ENCODE results near the gene MKKS. TPM values are rescaled to one million over a fixed set of nuclear protein-coding genes. Genes with fewer than 3 reads are reported as not detected.

Gene MKKS
- total and polyA plus RNA-seq, 2 of the 13 experiments (the other 11 are each of a cell fraction or from before 2014, with no cell fraction given), result 26.7 to 34.5 TPM

DNA sequence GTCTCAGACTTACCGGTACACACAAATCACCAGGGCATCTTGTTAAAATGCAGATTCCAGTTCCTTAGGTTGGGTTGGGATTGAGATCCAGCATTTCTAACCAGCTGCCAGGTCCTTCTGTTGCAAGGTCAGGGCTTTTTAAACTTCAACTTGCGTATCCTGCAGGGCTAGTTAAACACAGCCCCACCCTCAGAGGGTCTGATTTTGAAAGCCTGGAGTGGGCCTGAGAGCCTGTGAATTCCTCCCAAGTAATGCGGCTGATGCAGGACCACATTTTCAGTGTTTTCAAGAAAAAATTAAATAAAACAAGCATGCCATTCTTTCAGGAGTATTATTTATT lies 65.3 kb downstream of the MKKS start (continued):
- TF ChIP-seq, protein P1, sequence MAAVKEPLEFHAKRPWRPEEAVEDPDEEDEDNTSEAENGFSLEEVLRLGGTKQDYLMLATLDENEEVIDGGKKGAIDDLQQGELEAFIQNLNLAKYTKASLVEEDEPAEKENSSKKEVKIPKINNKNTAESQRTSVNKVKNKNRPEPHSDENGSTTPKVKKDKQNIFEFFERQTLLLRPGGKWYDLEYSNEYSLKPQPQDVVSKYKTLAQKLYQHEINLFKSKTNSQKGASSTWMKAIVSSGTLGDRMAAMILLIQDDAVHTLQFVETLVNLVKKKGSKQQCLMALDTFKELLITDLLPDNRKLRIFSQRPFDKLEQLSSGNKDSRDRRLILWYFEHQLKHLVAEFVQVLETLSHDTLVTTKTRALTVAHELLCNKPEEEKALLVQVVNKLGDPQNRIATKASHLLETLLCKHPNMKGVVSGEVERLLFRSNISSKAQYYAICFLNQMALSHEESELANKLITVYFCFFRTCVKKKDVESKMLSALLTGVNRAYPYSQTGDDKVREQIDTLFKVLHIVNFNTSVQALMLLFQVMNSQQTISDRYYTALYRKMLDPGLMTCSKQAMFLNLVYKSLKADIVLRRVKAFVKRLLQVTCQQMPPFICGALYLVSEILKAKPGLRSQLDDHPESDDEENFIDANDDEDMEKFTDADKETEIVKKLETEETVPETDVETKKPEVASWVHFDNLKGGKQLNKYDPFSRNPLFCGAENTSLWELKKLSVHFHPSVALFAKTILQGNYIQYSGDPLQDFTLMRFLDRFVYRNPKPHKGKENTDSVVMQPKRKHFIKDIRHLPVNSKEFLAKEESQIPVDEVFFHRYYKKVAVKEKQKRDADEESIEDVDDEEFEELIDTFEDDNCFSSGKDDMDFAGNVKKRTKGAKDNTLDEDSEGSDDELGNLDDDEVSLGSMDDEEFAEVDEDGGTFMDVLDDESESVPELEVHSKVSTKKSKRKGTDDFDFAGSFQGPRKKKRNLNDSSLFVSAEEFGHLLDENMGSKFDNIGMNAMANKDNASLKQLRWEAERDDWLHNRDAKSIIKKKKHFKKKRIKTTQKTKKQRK (IDR thresholded peaks at IDR 0.05; ENCODE audit: low read length), result no peak
- TF ChIP-seq BRD4 (CRISPR knock-in tag; IDR thresholded peaks at IDR 0.05), result peak; percentile 42; the same call in 1 of the 2 replicates
- no peak for TF ChIP-seq HMG20B (CRISPR knock-in tag; conservative IDR thresholded peaks at IDR 0.05)
- TF ChIP-seq CREM (IDR thresholded peaks at IDR 0.05), result no peak
- no peak for TF ChIP-seq CREM (CRISPR knock-in tag; IDR thresholded peaks at IDR 0.05)
- TF ChIP-seq JDP2 (CRISPR knock-in tag; IDR thresholded peaks at IDR 0.05; ENCODE audit: borderline replicate concordance), result no peak
- no peak for TF ChIP-seq NFKBIZ (CRISPR knock-in tag; IDR thresholded peaks at IDR 0.05)
- TF ChIP-seq, protein P2, sequence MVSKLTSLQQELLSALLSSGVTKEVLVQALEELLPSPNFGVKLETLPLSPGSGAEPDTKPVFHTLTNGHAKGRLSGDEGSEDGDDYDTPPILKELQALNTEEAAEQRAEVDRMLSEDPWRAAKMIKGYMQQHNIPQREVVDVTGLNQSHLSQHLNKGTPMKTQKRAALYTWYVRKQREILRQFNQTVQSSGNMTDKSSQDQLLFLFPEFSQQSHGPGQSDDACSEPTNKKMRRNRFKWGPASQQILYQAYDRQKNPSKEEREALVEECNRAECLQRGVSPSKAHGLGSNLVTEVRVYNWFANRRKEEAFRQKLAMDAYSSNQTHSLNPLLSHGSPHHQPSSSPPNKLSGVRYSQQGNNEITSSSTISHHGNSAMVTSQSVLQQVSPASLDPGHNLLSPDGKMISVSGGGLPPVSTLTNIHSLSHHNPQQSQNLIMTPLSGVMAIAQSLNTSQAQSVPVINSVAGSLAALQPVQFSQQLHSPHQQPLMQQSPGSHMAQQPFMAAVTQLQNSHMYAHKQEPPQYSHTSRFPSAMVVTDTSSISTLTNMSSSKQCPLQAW (CRISPR knock-in tag; IDR thresholded peaks at IDR 0.05), result 0 out of 2 replicates have a peak, but pooled peaks have one; percentile 30
- no peak for TF ChIP-seq ZNF383 (CRISPR knock-in tag; IDR thresholded peaks at IDR 0.05; ENCODE audit: borderline replicate concordance)
- no peak for TF ChIP-seq SP1 (IDR thresholded peaks at IDR 0.05)
- no peak for TF ChIP-seq SP1 (CRISPR knock-in tag; IDR thresholded peaks at IDR 0.05)
- TF ChIP-seq, protein P3, sequence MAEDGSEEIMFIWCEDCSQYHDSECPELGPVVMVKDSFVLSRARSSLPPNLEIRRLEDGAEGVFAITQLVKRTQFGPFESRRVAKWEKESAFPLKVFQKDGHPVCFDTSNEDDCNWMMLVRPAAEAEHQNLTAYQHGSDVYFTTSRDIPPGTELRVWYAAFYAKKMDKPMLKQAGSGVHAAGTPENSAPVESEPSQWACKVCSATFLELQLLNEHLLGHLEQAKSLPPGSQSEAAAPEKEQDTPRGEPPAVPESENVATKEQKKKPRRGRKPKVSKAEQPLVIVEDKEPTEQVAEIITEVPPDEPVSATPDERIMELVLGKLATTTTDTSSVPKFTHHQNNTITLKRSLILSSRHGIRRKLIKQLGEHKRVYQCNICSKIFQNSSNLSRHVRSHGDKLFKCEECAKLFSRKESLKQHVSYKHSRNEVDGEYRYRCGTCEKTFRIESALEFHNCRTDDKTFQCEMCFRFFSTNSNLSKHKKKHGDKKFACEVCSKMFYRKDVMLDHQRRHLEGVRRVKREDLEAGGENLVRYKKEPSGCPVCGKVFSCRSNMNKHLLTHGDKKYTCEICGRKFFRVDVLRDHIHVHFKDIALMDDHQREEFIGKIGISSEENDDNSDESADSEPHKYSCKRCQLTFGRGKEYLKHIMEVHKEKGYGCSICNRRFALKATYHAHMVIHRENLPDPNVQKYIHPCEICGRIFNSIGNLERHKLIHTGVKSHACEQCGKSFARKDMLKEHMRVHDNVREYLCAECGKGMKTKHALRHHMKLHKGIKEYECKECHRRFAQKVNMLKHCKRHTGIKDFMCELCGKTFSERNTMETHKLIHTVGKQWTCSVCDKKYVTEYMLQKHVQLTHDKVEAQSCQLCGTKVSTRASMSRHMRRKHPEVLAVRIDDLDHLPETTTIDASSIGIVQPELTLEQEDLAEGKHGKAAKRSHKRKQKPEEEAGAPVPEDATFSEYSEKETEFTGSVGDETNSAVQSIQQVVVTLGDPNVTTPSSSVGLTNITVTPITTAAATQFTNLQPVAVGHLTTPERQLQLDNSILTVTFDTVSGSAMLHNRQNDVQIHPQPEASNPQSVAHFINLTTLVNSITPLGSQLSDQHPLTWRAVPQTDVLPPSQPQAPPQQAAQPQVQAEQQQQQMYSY (CRISPR knock-in tag; IDR thresholded peaks at IDR 0.05), result peak; percentile 88
- TF ChIP-seq, protein P4, sequence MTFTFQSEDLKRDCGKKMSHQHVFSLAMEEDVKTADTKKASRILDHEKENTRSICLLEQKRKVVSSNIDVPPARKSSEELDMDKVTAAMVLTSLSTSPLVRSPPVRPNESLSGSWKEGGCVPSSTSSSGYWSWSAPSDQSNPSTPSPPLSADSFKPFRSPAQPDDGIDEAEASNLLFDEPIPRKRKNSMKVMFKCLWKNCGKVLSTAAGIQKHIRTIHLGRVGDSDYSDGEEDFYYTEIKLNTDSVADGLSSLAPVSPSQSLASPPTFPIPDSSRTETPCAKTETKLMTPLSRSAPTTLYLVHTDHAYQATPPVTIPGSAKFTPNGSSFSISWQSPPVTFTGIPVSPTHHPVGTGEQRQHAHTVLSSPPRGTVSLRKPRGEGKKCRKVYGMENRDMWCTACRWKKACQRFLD (CRISPR knock-in tag; IDR thresholded peaks at IDR 0.05; ENCODE audit: borderline replicate concordance), result no peak
- no peak for TF ChIP-seq MTF2 (CRISPR knock-in tag; IDR thresholded peaks at IDR 0.05; ENCODE audit: borderline replicate concordance)
- TF ChIP-seq SP2 (CRISPR knock-in tag; IDR thresholded peaks at IDR 0.05), result no peak
- no peak for TF ChIP-seq KLF9 (CRISPR knock-in tag; IDR thresholded peaks at IDR 0.05; ENCODE audit: low read depth)
- no peak for TF ChIP-seq KLF11 (CRISPR knock-in tag; IDR thresholded peaks at IDR 0.05)
- TF ChIP-seq, protein P5, sequence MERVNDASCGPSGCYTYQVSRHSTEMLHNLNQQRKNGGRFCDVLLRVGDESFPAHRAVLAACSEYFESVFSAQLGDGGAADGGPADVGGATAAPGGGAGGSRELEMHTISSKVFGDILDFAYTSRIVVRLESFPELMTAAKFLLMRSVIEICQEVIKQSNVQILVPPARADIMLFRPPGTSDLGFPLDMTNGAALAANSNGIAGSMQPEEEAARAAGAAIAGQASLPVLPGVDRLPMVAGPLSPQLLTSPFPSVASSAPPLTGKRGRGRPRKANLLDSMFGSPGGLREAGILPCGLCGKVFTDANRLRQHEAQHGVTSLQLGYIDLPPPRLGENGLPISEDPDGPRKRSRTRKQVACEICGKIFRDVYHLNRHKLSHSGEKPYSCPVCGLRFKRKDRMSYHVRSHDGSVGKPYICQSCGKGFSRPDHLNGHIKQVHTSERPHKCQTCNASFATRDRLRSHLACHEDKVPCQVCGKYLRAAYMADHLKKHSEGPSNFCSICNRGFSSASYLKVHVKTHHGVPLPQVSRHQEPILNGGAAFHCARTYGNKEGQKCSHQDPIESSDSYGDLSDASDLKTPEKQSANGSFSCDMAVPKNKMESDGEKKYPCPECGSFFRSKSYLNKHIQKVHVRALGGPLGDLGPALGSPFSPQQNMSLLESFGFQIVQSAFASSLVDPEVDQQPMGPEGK (CRISPR knock-in tag; IDR thresholded peaks at IDR 0.05), result peak; percentile 79
- TF ChIP-seq, protein P6, sequence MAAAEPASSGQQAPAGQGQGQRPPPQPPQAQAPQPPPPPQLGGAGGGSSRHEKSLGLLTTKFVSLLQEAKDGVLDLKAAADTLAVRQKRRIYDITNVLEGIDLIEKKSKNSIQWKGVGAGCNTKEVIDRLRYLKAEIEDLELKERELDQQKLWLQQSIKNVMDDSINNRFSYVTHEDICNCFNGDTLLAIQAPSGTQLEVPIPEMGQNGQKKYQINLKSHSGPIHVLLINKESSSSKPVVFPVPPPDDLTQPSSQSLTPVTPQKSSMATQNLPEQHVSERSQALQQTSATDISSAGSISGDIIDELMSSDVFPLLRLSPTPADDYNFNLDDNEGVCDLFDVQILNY (CRISPR knock-in tag; conservative IDR thresholded peaks at IDR 0.05), result no peak

All from HepG2 (cell line).